Occipital lobe (tissue), 2 donors: ENCODE data around the gene MAPK1IP1L. TPM values are rescaled to one million over a fixed set of nuclear protein-coding genes. Genes with fewer than 3 reads are reported as not detected.
A peak's percentile ranks its signal among the peaks of the same experiment; 100 is the strongest.

Source experiments
- DNase-seq: peaks from one replicate; lab custom pipeline; 2025; lab: John Stamatoyannopoulos, UW
- total RNA-seq: library from RNA; depleted of rRNA; stranded (reverse); fragments of >200 nt; gene quantifications from one replicate; pipeline ENCODE4 v1.2.3, GENCODE V29; 2014

The MAPK1IP1L gene
- total RNA-seq, 1 donor from 2014 or later: 21.8 TPM

DNA sequence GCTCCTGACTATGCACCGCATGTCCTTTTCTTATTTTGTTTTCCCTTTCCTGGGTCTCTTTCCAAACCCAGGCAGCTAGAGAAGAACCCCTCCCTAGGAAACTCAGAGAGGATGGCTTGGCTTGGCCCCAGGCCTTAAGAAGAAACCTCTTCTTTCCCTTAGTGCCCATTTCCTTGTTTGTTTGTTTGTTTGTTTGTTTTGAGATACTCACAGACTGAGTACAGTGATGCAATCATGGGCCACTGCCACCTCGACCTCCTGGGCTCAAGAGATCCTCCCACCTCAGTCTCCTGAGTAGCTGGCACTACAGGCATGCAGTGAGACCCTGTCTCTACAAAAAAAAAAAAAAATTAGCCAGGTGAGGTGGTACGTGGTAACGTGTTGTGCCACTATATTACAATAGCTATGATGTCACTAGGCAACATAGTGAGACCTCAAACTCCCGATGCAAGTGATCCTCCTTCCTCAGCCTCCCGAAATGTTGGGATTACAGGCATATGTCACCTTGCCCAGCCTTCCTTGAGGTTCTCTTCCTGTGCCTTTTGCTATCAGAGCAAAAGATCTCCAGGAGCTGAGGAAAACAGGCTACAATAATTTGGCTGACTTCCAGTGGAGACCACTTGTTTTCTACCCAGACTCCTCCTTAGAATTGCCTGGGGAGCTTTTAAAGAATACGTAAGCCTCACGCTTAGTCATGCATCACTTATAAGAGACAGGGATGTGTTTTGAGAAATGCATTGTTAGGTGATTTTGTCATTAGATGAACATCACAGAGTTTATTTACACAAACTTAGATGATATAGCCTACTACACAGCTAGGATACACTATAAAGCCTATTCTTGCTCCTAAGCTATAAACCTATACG lies 43.1 kb downstream of the MAPK1IP1L start:
- no peak for DNase-seq

DNA sequence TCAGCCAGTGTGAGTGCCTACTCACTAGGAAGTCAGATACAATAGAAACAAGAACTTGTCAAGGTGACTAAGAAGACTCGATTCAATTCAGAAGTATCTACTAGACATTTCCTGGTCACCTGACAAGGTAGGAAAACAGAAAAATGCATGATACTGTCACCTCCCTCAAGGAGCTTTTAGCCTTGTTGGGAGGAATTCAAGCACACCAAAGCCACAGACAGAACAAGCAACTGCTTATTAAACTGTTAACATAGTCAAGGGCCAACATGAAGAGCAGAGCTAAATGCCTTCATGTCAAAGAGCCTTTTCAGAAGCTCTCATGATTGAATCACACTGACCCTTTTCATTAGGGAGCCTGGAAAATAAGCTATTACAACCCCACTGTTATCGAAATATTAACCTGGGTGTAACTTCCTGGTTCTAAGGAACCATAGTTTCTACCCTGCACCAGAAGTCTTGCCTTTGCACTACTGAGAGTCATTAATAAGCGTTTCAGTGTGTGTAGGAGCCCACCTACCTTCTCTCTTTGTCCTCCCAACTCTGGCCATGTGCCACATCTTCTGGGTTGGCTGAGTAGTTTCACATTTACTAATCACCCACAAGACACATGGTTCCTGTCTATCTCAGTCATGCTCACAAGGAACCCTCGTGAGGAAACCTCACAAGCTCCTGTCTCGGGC lies 46.6 kb downstream of the MAPK1IP1L start:
- no peak for DNase-seq

DNA sequence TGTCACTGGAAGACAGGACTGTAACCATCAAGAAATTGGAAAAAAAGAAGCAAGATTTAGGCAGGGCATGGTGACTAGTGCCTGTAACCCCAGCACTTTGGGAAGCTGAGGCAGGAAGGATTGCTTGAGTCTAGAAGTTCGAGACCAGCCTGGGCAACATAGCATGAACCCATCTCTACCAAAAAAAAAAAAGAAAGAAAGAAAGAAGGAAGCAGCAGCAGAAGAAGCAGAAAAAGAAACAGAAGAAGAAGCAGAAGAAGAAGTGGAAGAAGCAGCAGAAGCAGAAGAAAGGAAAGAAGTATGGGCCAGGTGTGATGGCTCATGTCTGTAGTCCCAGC lies 47.1 kb downstream of the MAPK1IP1L start:
- DNase-seq: no peak

DNA sequence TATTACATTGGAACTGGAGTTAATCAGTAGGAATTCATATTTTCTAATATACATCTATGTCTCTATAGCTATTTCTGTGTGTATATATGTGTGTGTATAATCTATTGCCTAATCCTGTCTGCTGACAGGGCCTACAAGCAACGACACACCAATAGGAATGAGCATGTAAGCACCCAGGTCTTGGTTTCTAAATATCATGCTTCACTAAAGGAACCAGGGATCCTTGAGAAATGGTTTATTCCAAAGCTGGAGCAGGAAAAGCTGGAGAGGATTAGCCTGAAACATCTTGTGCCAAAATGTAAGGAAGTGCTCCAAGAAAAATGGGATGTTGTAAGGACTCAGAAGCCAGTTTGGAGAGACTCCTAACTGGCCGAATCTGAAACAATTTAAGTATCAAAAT lies 48.3 kb downstream of the MAPK1IP1L start:
- DNase-seq: no peak

DNA sequence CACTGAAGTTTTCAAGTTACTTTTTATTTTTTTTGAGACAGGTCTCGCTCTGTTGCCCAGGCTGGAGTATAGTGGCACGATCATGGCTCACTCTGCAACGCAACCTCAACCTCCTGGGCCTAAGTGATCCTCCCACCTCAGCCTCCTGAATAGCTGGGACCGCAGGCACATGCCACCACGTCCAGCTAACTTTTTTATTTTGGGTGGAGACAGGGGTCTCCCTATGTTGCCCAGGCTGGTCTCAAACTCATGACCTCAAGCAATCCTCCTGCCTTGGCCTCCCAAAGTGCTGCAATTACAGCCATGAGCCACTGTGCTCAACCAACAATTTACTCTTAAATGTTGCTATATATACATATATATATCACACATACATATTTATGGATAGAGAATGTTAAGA lies 50.3 kb downstream of the MAPK1IP1L start:
- no peak for DNase-seq

DNA sequence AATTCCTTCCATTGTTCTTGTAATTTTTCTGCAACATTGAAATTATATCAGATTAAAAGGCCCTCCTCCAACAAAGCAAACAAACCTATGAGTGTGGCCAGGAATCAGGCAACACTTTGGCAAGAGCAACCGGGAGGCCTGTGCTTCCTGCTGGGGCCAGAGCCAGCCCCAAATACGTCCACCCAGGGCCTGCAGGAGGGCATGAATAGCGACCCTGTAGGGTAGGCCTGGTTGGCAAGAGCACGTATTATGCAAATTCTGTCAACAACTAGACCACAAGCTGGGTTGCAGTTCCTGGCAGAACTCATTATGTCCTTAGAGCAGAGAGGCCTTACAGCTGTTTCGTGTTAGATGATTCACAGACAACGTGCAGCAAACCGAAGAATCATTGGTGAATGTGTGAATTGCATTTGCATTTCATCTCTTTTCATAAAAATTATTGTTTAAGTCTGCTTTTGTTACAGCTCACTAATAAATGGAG lies 50.7 kb downstream of the MAPK1IP1L start:
- peak; percentile 55 for DNase-seq

DNA sequence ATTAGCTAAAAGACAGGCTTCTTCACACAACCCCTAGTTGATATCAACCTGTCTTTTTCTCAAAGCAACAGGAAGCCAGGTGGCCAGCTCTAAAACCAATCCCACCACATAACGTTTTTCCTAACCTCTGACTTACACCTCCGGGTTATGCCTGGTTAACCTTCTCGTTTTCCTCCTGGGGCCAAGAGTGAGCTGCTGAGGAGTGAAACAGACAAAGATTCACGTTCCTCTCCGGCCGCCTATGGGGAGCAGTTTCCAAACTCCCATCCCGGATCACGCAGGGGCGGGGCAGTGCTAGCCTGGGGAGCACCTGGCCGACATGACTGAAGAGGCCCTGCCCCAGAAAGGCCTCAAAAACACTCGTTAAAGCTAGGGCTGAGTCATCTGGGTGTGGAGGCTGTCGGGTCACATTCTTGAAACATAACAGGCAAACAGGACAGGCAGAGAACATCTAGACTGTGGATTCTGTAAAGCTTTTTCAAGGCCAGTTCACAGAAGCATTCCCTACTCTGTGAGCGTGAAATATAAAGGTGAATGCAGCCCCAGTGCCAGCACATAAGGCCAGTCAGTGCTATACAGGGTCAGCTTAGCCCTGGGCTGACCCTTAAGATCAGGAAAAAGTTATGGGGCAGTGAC lies 51.7 kb downstream of the MAPK1IP1L start:
- DNase-seq: no peak

DNA sequence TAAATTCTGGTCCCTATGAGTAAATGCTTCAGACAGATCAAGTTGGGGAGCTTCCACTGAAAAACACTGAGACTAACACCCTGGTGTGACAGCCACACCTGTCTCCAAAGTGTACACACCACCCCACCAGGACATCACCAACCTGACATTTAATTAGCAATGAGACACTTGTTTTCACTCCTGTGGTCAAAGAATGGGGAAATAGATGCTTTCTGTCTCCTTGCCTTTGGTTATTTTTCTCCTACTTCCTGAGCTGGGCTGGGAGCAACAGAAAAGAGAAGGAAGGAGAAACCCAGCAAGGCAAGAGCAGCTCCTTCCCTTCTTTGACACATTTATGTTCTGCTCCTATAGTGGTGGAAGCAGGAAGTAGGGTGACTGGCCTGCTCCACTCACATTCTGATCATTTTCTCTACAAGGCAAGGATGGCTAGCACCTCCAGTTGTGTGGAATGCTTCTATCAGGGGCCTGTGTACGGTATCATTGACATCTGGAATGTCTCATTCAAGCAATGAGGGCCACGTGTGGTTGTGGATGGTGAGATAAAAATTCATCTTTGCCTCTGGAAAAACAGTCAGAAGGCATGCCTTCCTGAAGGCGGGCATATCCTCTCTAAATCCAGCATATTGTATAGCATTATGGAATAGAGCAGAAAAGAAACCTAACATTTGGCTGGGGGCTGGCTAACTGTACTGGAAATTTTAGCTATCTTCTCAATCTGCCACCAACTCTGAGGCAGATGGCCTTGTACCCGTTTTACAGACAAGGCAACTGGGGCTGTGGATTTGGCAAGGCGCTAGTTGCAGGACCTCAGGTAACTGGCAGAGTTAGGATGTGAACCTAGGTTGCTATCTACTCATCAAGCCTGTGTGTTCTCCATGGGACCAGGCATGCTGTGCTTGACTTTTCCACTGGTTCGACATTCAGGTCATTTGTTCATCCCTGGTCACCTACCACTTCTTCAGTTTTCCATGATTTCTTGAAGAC lies 52.8 kb downstream of the MAPK1IP1L start:
- DNase-seq: no peak

DNA sequence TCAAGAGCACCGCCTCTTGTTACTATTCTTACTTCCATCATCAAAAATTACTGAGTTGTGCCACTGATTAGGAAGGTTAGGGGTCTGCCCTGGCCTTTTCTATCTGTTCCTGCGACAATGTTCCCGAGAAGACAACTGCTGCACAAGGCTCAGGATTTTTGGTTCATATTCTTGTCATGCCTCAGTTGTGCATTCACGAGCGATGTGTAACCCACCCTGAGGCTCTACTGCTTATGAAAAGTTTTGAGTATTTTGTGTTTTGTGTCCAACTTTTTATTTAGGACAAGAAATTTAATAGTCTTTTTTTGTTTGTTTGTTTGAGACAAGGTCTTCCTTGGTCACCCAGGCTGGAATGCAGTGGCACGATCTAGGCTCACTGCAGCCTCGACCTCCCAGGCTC lies 54.5 kb downstream of the MAPK1IP1L start:
- no peak for DNase-seq

DNA sequence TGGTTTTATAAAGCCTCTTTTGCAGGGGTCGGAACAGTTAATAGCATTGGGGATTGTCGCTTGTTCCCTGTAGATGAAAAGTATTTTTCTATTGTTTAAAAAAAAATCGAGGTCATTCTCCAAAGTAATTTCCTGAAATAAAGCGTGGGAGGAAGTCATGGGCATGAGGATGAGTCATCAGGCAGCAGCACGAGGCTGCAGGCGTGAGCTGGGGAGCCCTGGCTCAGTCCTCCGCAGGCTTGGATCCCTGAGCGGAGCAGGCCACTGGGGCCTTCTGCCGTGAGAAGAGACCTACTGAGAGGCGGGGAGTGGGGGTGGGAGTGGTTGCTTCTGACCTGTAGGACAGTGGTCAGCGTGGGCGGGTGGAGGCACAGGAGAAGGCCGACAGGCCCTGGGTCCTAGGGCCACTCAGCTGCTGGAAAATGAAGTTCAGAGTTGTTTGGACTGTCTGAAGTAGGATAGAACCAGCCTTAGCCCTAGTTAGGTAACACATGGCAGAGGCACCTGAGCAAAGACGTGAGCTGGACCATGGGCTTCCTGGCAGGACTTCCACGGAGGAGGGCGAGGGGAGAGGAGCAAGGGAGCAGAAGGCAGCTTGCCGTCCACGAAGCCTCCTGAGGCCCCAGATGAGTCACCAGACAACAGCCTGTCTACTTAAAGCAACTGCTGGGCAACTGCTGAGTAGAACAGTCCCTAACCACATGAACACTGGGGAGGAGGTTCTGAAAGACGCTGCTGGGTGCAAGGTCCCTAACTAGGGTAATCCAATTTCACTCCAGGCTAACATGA lies 56.5 kb downstream of the MAPK1IP1L start:
- DNase-seq: peak; percentile 58

DNA sequence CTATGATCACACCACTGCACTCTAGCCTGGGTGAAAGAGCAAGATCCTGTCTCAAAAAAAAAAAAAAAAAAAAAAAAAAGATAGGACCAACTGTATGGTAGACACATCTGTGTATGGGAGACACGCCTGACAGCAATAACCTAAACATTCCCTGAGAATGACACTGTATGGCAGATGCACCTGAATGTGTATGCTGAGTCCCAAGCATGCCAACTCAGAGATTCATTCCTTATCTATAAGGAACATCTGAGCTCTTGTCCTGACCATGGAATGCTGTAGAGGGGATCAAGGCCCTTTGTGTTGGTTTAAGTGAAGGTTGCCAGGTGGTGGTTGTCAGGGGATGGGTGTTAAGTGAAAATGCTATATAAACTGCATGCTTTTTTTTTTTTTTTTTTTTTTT lies 58.4 kb downstream of the MAPK1IP1L start:
- DNase-seq: no peak

DNA sequence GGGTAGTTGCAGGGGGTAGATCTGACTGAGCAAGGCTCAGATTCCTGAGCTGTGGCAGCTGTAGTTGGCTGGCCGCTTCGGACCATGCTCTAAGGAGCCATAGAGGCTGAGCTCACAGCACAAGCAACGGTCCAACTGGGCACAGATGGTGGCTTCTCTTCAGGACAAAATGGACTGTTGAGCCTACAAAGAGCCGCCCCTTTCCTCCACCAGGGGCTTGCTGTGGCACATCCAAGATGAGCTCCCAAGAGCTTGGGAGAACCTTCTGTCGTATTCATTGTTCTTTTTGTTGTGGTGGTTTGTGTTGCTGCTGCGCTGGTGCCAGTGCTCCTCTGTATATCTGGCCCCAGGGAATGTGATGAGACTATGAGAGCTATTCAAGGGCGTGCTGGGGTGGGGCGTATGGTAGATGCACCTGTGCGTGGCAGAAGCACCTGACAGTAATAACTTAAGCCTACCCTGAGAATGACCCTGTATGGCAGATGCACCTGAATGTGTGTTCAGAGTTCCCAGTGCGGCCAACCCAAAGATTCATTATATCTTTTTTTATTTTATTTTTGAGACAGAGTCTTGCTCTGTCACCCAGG lies 59.8 kb downstream of the MAPK1IP1L start:
- no peak for DNase-seq

DNA sequence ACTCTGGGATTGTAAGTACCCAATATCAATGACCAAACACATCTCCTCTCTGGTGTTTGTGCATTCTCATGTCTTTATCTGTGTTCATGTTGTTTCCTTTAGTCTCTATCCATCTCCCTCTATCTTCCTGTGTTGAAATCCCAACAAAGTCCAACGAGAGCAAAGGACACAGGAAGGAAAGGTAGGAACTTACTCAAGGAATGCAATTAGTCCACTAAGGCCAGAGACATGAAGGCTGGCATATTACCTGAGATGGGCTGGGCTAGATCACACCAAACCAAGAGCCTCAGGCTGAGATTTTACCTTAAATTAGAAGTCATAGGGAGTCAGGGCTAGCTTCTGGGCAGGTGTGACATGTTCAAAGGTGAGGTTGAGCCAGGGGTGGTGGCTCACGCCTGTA lies 63.3 kb downstream of the MAPK1IP1L start:
- no peak for DNase-seq

DNA sequence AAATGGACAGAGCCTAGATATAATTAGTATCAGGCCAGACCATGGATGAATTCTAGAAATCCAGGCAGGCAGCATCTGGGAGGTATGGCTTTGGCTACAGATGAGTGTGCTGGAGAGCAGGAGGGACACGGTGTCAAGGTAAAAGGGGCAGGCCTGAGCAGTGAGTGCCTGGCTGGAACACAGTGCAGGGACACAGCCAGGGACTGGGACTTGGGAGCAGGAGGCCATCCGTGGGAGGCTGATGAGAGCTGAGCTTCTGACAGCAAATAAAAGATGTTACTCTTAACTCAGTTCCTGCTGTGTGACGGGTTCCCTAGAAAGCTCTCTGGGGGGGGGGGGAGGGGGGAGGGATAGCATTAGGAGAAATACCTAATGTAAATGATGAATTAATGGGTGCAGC lies 64.0 kb downstream of the MAPK1IP1L start:
- DNase-seq: no peak

DNA sequence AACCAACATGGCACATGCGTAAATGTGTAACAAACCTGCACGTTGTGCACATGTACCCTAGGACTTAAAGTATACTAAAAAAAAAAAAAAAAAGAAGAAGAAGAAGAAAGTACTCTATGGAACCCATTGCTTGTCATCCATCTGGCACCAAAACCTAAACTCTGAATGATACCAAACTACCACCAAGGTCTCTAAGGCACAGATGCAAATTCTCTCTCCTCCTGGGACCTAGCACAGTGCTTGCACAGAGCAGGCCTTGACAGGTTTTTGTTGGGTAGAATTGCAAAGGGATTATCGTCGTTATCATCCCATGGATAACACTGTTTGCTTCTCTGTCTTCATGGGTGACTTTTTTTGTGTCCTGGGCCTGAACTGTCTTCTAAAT lies 64.4 kb downstream of the MAPK1IP1L start:
- no peak for DNase-seq

DNA sequence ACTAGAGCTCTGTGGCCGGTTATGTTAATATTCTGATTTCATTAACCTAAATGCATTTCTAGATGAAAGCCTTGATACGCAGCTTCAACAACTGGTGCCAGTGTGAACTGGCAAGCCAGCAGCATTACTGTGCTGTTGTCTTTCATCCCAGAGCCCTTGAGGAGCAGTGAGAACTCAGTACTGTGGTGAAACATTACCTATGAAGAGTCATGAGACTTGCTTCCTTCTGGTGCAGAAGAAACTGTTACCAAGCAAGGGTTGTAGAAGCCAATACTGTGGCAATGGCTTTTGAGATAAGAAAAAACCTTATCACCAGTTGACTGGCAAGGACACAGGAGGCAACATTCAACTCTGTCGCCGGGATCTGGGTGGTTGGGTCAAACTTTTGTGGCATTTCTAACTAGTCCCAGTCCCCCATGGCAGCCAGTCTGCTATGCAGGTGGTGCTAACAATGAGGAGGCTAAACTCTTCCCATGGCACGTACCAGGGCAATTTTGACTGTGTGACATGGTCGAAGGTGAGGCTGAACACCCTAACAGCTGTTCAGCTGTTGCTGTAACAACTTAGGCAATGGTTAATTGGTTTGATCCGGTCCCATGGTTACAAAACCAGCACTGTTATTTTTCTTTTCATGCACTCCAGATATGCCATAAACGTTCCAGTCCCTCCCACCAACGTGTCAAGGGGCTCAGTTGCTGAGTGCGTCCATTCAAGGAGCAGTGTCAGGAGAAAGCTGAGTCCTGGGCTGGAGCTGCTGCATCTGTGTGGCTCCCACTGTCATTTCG lies 65.0 kb downstream of the MAPK1IP1L start:
- DNase-seq: no peak

DNA sequence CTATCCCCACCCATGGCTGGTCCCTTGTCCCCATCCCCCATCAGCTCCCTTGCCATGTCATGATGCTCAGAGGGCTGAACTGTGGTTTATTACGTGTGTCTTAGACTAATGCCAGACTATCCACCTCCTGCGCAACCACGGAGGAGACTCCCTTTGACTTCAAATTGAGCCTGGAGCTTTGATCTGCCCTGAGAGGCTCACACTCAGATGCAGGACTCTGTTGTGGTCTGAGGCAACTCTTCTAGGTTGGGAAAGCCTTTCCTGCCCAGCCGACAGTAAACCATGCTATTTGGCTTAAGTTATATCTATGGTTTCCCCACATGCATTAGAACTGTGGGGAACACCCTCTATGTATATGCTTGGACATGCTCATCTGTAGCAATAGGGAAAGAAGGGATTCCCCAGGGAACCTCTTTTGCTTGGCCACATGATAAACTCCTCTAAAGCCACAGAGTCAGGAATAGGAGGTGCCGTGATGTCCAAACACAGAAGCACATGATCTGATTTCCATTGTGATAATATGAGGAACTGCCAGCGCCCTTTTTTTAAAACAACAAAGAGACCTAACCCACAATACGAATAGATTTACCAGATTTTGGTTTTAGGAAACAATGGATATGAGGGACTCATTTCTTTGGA lies 66.5 kb downstream of the MAPK1IP1L start:
- DNase-seq: no peak

DNA sequence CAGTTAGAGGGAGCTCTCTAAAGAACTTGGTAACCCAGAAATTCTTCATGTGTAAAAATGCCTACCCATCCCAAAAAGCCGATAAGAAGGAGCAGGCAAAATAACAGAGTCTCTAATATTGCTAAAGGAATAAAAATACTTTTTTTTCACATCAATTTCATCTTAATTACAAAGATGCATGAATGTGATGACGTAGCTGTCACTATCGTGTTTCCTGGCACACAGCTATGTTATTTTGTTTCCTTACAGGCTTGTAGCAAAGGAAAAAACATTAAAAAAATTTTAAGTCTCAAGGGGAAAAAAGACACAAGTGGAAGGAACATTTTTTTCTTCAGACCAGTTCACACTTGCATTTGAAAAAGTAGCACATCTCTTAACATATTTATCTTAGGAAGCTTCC lies 67.3 kb downstream of the MAPK1IP1L start:
- no peak for DNase-seq
